Fibroblast of lung (primary cell): ENCODE measurements around the gene BLOC1S4.

Source experiments
- EZH2 ChIP-seq: IDR thresholded peaks from 2 replicates; pipeline ENCODE4 v1.5.1; 2012; ENCODE audit warnings: low read length, control low read depth, mild to moderate bottlenecking; ENCODE audit errors: missing control alignments
- TF ChIP-seq, protein P1 (sequence below), 2 donors: IDR thresholded peaks in 1 of 2; conservative IDR thresholded peaks in 1 of 2; 1 replicate in 1 of 2; 2 replicates in 1 of 2; pipeline ENCODE4 v1.5.1; 2011 to 2012; ENCODE audit warnings: low read length in 2 of 2, control low read depth in 1 of 2, inconsistent platforms in 1 of 2, low read depth in 1 of 2, mild to moderate bottlenecking in 1 of 2

DNA sequence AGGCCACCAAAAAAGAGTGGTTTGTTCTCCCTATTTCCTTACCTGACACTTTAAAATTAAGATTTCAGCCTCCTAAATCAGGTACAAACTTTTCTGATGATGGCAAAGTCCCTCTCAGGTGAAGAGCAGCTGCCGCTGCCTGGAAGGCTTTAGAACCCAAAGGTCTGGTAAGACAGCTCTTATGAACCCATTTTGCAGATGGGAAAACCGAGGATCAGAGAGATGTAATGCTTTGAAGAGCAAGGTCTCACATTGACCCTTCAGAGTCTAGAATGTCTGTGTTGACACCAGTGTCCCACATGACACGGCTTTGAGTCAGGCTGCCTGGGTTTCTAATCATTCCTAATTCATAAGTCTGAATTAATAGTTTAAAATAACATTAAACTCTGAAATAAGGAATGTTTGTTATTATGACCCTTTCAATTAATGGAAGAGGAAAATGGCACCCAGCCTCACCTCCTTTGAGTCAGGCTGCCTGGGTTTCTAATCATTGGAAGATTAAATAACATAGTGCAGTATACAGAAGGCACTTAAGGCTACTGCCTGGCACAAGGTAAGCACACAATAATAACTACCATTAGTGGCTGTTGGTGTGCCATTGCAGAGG is 38.6 kb downstream of the BLOC1S4 start:
- TF ChIP-seq, protein P1, sequence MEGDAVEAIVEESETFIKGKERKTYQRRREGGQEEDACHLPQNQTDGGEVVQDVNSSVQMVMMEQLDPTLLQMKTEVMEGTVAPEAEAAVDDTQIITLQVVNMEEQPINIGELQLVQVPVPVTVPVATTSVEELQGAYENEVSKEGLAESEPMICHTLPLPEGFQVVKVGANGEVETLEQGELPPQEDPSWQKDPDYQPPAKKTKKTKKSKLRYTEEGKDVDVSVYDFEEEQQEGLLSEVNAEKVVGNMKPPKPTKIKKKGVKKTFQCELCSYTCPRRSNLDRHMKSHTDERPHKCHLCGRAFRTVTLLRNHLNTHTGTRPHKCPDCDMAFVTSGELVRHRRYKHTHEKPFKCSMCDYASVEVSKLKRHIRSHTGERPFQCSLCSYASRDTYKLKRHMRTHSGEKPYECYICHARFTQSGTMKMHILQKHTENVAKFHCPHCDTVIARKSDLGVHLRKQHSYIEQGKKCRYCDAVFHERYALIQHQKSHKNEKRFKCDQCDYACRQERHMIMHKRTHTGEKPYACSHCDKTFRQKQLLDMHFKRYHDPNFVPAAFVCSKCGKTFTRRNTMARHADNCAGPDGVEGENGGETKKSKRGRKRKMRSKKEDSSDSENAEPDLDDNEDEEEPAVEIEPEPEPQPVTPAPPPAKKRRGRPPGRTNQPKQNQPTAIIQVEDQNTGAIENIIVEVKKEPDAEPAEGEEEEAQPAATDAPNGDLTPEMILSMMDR (conservative IDR thresholded peaks at IDR 0.05 in 1 of 2, IDR thresholded peaks at IDR 0.05 in 1 of 2; ENCODE audit: low read depth in 1 of 2, low read length in 2 of 2), result no peak
- TF ChIP-seq EZH2, result no peak
